ENCODE measurements around the gene MYH16. TPM values are rescaled to one million over a fixed set of nuclear protein-coding genes. Genes with fewer than 3 reads are reported as not detected.

Gene MYH16
- polyA plus RNA-seq, 1 donor (not counting 4 experiments of a cell fraction or from before 2014, with no cell fraction given) = 0.69 TPM

DNA sequence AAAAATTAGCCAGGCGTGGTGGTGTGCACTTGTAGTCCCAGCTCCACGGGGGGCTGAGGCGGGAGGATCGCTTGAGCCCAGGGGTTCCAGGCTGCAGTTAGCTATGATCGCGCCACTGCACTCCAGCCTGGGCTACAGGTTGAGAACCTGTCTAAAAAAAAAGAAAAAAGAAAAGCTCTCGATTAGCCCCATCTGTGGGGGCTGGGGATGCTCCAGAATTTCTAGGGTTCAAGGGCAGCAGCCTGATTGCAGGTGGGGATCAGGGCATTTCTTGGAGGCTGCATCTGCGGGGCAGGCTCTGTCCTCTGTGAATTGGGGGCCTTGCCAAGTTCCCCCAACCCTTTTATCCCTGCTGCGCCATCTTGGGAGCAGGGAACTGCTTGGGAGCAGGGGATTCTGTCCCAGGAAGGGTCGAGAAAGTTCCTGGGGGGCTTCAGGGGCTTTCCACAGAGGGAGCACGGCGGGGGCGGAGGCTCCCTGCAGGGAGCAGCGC, 52.4 kb downstream of the MYH16 start:
- no peak for DNase-seq (ENCODE audit: low read depth, low spot score)
- Histone ChIP-seq H3K36me3 (ENCODE audit: control insufficient read depth in 2 of 2, extremely low read depth in 1 of 2, insufficient read depth in 2 of 2, low read length in 2 of 2) (peaks cover 0 to 2% of the 10 kb centered on the region in 2 experiments), H3K9me3 (ENCODE audit: control insufficient read depth, low read depth, low read length) (no peaks in the 10 kb centered on the region), H4K20me1 (ENCODE audit: control insufficient read depth, extremely low read depth, insufficient read depth, low read length) (no peaks in the 10 kb centered on the region), H3K4me2 (ENCODE audit: control insufficient read depth, extremely low read depth, insufficient read depth, low read depth, low read length) (peak overlapping the region; percentile 82), H3K9ac (ENCODE audit: control insufficient read depth, extremely low read depth, insufficient read depth, low read length) (peak overlapping the region; percentile 87), H3K27ac (ENCODE audit: control insufficient read depth, insufficient read depth, low read length) (peak overlapping the region; percentile 82), H3K9me1 (ENCODE audit: control insufficient read depth, extremely low read depth, insufficient read depth, low read length) (no peaks in the 10 kb centered on the region), H3K4me1 (ENCODE audit: control insufficient read depth, extremely low read depth, insufficient read depth, low read length) (peaks cover 31% of the 10 kb centered on the region), H3K4me3 (ENCODE audit: control insufficient read depth in 2 of 3, extremely low read depth in 1 of 3, insufficient read depth in 2 of 3, low read depth in 1 of 3, low read length in 3 of 3) (peak overlapping the region; percentile 81 to 98 (median 92)), H2AFZ (ENCODE audit: control insufficient read depth, low read length) (peak overlapping the region; percentile 87), H3K27me3 (ENCODE audit: control insufficient read depth, extremely low read depth, insufficient read depth, low read length) (no peaks in the 10 kb centered on the region), H3K79me2 (ENCODE audit: control insufficient read depth, insufficient read depth, low read length) (peaks cover 48% of the 10 kb centered on the region)
- TF ChIP-seq EZH2 (IDR thresholded peaks at IDR 0.05; ENCODE audit: low read length) = no peak
- TF ChIP-seq, protein P1, sequence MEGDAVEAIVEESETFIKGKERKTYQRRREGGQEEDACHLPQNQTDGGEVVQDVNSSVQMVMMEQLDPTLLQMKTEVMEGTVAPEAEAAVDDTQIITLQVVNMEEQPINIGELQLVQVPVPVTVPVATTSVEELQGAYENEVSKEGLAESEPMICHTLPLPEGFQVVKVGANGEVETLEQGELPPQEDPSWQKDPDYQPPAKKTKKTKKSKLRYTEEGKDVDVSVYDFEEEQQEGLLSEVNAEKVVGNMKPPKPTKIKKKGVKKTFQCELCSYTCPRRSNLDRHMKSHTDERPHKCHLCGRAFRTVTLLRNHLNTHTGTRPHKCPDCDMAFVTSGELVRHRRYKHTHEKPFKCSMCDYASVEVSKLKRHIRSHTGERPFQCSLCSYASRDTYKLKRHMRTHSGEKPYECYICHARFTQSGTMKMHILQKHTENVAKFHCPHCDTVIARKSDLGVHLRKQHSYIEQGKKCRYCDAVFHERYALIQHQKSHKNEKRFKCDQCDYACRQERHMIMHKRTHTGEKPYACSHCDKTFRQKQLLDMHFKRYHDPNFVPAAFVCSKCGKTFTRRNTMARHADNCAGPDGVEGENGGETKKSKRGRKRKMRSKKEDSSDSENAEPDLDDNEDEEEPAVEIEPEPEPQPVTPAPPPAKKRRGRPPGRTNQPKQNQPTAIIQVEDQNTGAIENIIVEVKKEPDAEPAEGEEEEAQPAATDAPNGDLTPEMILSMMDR (optimal IDR thresholded peaks at IDR 0.05 in 1 of 3, IDR thresholded peaks at IDR 0.05 in 1 of 3, conservative IDR thresholded peaks at IDR 0.05 in 1 of 3; ENCODE audit: extremely low read depth in 1 of 3, insufficient read depth in 2 of 3, low read length in 3 of 3) = no peak
- dilution Hi-C loops (cut with MboI; ENCODE audit: extremely low pct_ligation_motif_present, low sequenced_read_pairs) = no loop called here
- FAIRE-seq = no peak

DNA sequence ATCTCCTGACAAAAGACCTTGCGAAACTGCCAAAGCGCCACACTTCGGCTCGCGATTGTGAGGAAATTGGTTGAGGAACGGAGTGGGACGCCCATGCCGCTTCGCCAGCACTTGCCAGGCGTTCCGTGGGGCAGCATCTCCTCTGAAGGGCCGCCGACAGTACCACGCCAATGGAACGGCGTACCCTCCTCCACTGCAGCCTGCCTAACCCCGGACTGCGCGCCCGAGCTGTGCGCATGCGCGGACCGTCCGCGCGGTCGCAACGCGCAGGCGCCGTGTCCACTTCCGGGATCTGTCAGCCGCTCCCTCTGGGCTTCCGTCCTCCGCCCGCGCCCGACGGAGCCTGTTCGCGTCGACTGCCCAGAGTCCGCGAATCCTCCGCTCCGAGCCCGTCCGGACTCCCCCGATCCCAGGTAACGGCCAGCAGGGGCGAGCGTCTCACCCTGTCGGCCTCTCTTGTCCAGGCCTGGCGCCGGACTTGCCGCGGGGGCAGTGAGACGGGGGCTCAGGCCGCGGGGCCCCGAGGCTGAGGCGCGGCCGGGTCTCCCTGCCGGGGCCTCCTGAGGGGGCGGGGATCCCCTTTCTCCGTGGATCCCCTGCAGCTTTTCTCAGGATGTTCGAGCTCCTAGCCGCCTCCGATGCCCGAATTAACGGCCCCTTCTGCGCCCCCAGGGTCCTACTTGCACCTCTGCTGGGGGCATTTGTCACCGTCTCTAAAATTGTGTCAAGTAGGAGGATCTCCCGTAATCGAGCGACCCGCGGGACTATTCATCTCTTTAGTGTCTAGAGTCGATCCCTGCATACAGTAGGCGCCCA, 53.2 kb downstream of the MYH16 start, which contains the start of gene ARPC1A:
Gene ARPC1A (plus strand): TSS at position 307 of the 816 bp plus-strand sequence. CDS start 7,456 bp downstream, outside the sequence.
- Histone ChIP-seq H3K9me1 (ENCODE audit: control insufficient read depth, extremely low read depth, insufficient read depth, low read length) (no peaks in the 10 kb centered on the region), H3K79me2 (ENCODE audit: control insufficient read depth, insufficient read depth, low read length) (peaks cover 50% of the 10 kb centered on the region), H4K20me1 (ENCODE audit: control insufficient read depth, extremely low read depth, insufficient read depth, low read length) (no peaks in the 10 kb centered on the region), H3K9ac (ENCODE audit: control insufficient read depth, extremely low read depth, insufficient read depth, low read length) (peak within 1 kb of the TSS; percentile 87), H3K27me3 (ENCODE audit: control insufficient read depth, extremely low read depth, insufficient read depth, low read length) (no peaks in the 10 kb centered on the region), H3K4me2 (ENCODE audit: control insufficient read depth, extremely low read depth, insufficient read depth, low read depth, low read length) (peak within 1 kb of the TSS; percentile 83), H3K4me3 (ENCODE audit: control insufficient read depth in 2 of 3, extremely low read depth in 1 of 3, insufficient read depth in 2 of 3, low read depth in 1 of 3, low read length in 3 of 3) (peak within 1 kb of the TSS; percentile 81 to 98 (median 92)), H3K9me3 (ENCODE audit: control insufficient read depth, low read depth, low read length) (no peaks in the 10 kb centered on the region), H2AFZ (ENCODE audit: control insufficient read depth, low read length) (peak within 1 kb of the TSS; percentile 87), H3K36me3 (ENCODE audit: control insufficient read depth in 2 of 2, extremely low read depth in 1 of 2, insufficient read depth in 2 of 2, low read length in 2 of 2) (peaks cover 0 to 2% of the 10 kb centered on the region in 2 experiments), H3K4me1 (ENCODE audit: control insufficient read depth, extremely low read depth, insufficient read depth, low read length) (peaks cover 38% of the 10 kb centered on the region), H3K27ac (ENCODE audit: control insufficient read depth, insufficient read depth, low read length) (peak within 1 kb of the TSS; percentile 82)
- no peak for FAIRE-seq
- TF ChIP-seq, protein P1 (optimal IDR thresholded peaks at IDR 0.05 in 1 of 3, IDR thresholded peaks at IDR 0.05 in 1 of 3, conservative IDR thresholded peaks at IDR 0.05 in 1 of 3; ENCODE audit: extremely low read depth in 1 of 3, insufficient read depth in 2 of 3, low read length in 3 of 3) = peak in 1 of 3 experiments; percentile 23
- TF ChIP-seq EZH2 (IDR thresholded peaks at IDR 0.05; ENCODE audit: low read length) = no peak
- DNase-seq (ENCODE audit: low read depth, low spot score) = peak; percentile 70
- dilution Hi-C loops (cut with MboI; ENCODE audit: extremely low pct_ligation_motif_present, low sequenced_read_pairs) = no loop called here
